HL-60/S4 treated with phorbol 12-myristate 13-acetate at 8.2 ng/mL for 4 days and 3 days (cell line): ENCODE data around the gene PSMA2.
"Not testable (repeated sequence)": the region's sequence is repeated elsewhere in the genome, so short reads cannot be mapped to it uniquely, and the experiment has no call there.

Source experiments
- in situ Hi-C: fragments of 300-500 bp; cut with MboI; formaldehyde crosslinking; loops from 2 replicates; pipeline ENCODE4 v1.15.0; 2022; ENCODE audit warnings: low sequenced_read_pairs

Gene PSMA2

DNA sequence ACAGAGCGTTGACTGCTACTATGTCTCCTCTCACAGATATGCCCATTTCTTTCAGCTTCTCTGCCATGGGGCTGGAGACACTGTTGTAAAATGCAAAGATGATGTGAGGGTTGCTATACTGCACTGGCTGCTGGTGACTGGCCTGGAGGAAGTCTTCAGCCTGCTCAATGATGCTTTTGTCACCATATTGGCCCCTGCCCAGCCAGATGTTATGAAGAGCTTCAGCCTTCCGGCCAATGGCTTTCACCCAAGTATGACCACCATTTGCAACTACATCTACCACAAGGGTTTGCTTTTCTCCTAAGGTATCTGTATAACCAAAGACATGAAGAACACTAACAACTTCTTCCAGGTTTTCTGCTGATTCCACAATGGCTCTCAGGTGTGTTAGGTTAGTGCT is 21.7 kb downstream of the PSMA2 start:
- in situ Hi-C loops, result no loop called here

DNA sequence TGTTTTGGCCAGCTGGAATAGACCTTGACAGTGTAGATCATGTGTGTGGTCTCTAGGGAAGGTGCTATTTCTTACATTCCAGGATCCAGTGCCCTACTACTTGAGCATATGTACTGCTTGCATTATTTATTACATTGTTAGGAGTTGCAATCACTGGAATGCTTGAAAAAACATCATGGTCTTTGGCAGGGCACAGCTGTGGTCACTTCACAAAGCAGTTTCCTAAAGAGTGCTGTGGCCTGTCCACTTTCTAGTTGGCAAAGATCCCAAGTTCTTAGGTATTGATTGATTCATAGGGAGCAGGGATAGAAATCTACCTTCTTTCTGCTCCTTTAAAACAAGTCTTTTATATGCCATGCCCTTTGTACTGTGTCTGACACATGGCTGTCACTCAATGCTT is 24.7 kb downstream of the PSMA2 start:
- in situ Hi-C loops, result no loop called here

GRCh38 chr7:42906181-42906580 is 25.8 kb downstream of the PSMA2 start:
- in situ Hi-C loops, result no loop called here

DNA sequence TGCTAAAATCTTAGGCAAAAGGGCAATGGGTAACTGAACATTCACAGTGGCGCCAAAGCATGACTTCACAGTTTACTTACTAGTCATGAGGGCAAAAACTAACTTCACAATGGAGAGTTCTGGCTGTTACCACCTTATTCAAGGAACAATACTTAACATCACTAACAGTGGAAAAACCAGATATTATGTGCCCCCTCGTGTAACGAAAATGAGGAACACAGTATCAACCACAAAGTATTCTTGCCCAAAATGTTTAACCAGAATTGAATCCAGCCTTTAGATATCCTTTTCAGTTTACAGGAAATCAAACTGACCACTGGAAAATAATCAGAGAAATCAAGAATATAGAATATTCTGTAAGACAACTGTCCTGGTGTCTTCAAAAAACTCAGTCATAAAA is 29.6 kb downstream of the PSMA2 start:
- in situ Hi-C loops, result no loop called here

DNA sequence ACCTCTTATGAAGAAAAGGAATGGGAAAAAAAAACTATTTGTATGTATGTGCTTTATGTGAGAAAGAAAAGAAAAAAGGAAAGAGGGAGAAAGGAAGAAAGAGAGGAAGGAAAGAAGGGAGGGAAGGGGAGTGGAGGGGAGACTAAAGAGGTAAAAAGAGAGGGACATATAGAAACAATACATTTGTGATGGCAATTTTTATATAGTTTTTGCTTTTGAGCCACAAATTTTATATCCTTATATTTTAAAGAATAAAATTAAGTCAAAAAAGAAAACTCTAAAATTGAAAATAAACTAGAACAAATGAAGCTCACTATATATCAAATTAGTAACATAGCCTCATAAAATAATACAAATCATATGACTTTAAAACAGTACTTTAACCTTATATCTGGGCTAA is 31.1 kb downstream of the PSMA2 start:
- in situ Hi-C loops, result no loop called here

DNA sequence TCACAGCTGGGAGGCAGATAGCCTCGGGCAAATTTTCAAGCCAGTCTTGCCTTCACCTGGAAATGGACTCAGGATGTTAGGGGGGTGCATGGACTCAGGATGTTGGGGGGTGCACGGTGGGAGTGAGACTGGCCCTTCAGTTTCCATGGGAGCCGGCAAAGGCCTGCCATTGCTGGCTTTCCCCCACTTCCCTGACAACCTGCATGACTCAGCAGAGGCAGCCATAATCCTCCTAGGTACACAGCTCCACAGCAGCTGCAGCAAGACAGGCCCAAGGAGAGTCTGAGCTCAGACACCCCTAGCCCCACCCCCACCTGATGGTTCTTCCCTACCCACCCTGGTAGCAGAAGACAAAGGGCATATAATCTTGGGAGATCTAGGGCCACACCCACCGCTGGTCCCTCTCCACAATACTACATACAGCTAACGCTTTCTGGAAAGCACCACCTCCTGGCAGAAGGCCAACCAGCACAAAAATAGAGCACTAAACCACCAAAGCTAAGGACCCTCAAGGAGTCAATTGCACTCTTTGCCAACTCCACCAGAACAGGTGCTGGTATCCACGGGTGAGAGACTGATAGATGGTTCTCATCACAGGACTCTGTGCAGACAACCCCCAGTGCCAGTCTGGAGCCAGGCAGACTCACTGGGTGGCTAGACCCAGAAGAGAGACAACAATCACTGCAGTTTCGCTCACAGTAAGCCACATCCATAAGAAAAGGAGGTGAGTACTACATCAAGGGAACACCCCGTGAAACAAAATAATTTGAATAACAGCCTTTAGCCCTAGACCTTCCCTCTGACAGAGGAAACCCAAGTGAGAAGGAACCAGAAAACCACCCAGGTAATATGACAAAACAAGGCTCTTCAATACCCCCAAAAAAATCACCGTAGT is 38.4 kb downstream of the PSMA2 start:
- in situ Hi-C loops, result no loop called here

DNA sequence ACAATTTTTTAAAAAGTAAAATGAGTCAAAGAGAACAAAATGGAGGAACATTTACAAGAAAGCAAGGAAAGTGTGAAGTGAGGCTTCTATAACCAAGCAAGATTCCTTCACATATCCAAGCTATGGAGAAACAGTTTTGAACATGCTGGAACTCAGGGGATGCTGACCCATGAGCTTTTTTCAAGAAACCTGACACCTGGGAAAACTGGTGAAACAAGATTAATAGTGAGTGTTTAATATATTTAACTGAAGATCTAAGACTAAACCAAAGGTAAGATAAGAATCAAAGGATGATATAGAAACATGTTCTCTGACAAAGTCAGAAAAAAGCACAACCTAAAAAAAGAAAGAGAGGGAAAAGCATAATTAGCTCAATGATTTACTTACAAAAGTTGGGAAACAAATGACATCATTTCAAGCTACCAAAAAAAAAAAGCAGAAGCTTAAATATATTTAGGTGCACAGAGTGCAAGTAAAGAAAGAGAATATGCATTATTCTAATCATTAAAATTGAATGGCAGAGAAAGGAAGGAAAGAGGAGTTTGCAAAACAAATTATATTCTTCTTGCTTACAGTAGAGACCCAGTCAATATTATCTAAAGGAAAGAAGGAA is 45.0 kb downstream of the PSMA2 start:
- in situ Hi-C loops, result no loop called here

GRCh38 chr7:42886129-42886528 is 45.8 kb downstream of the PSMA2 start:
- in situ Hi-C loops, result no loop called here

DNA sequence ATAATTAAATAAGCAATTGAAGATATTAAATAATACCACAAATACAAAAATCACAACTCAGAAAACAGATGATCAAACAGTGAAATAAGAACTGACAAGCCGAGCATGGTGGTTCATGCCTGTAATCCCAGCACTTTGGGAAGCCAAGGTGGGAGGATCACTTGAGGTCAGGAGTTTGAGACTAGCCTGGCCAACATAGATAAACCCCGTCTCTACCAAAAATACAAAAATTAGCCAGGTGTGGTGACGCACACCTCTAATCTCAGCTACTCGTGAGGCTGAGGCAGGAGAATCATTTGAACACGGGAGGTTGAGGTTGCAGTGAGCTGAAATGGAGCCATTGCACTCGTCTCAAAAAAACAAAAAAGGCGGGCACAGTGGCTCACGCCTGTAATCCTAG is 46.8 kb downstream of the PSMA2 start:
- in situ Hi-C loops, result not testable (repeated sequence)

- in situ Hi-C loops, result no loop called here
These were observed 48.0 kb downstream of the PSMA2 start for GRCh38 chr7:42883950-42884349.

- in situ Hi-C loops, result no loop called here
These were observed 51.6 kb downstream of the PSMA2 start for GRCh38 chr7:42880392-42880791.

GRCh38 chr7:42878303-42878702 is 53.7 kb downstream of the PSMA2 start:
- in situ Hi-C loops, result no loop called here

- in situ Hi-C loops, result no loop called here
These were observed 54.1 kb downstream of the PSMA2 start for GRCh38 chr7:42877862-42878261.

- in situ Hi-C loops, result no loop called here
These were observed 55.5 kb downstream of the PSMA2 start for GRCh38 chr7:42876182-42877068.

DNA sequence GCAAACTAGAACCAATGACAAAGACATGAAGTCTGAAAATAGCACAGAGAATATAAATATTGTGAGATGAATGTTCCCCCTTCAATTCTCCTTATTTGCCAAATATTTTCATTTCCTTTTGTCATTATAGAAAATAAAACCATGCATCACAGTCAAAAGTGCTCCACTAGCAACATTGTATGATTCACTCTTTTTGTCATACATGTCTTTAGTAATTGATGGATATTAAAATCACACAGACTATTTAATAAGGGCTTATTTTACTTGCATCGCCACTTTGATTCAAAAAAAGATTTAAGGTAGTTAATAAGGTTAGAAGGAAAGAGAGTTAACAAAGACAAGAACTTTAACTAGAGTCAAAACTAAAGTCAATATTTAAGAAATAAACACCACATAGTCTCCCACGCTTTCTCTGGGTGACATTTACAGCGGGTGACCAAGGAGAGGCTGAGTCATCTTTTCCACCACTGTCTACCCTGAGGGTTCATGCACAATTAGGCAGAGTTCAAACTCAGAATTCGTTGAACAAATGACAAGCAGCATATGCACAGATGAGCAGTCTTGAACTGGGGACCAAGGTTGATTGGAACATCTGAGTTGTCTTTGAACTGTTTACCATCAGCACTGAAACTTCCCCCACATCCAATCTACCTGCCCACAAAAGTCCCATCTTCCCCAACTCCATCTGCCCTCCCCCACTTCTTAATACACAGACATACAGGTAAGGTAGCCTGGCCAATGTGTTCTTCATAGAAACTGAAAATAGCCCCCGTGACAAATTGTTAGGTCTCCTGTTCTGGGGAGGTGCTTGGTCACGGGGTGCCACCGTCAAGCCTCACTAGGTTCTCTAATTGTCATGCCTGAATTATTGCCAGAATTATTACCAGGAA is 62.6 kb downstream of the PSMA2 start:
- in situ Hi-C loops, result no loop called here

GRCh38 chr7:42868480-42868879 is 63.5 kb downstream of the PSMA2 start:
- in situ Hi-C loops, result no loop called here
